Tibial nerve (tissue), 4 donors: Measurements from ENCODE around the gene MMD.

ENCODE experiments used
- EP300 ChIP-seq, 2 donors: sonication (generic); formaldehyde crosslinking; IDR thresholded peaks; one replicate each; pipeline ENCODE4 v1.6.1; 2017; ENCODE audit warnings: antibody characterized with exemption in 2 of 2, mild to moderate bottlenecking in 1 of 2
- POLR2A ChIP-seq, 2 donors: fragments of 450-650 bp; IDR thresholded peaks; one replicate each; pipeline ENCODE4 v1.6.1; 2017; ENCODE audit warnings: antibody characterized with exemption in 2 of 2, mild to moderate bottlenecking in 2 of 2, moderate library complexity in 2 of 2
- TF ChIP-seq, protein P1 (sequence below), 5 experiments: fragments of 200-600 bp in 3 of 5; fragments of 450-650 bp in 2 of 5; sonication (generic) in 3 of 5; IDR thresholded peaks; one replicate each; pipeline ENCODE4 v1.5.1; 2016 to 2019; ENCODE audit warnings: antibody characterized with exemption in 5 of 5, mild to moderate bottlenecking in 3 of 5, moderate library complexity in 2 of 5

DNA sequence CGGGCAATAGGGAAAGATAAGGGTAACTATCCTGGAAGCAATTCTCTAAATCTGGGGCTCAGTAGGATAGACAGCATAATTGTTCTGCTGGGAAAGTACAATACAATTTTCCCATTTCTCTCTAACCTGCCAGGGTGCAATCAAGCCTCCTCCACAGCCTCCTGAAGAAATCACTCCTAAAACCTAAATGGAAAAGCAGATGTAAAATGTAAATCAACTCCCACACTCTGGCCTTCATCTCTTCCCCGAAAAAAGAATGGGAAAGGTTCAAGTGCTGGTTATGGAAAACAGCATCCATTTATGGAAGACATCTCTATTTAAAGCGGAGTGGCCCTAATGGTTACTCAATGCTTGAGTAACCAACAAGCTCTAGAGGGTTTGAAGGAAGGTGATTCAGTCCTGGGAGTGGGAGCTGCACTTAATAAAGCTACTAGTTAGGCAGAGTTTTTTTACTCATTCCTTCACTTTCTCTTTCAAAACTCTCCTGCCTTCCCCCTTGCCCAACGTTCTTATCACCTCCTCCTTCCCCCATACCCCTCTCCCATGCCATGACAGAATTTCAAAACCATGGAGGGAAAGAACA, 5.1 kb downstream of the MMD start:
- TF ChIP-seq, protein P1, sequence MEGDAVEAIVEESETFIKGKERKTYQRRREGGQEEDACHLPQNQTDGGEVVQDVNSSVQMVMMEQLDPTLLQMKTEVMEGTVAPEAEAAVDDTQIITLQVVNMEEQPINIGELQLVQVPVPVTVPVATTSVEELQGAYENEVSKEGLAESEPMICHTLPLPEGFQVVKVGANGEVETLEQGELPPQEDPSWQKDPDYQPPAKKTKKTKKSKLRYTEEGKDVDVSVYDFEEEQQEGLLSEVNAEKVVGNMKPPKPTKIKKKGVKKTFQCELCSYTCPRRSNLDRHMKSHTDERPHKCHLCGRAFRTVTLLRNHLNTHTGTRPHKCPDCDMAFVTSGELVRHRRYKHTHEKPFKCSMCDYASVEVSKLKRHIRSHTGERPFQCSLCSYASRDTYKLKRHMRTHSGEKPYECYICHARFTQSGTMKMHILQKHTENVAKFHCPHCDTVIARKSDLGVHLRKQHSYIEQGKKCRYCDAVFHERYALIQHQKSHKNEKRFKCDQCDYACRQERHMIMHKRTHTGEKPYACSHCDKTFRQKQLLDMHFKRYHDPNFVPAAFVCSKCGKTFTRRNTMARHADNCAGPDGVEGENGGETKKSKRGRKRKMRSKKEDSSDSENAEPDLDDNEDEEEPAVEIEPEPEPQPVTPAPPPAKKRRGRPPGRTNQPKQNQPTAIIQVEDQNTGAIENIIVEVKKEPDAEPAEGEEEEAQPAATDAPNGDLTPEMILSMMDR (IDR thresholded peaks at IDR 0.05), result no peak
- TF ChIP-seq POLR2A (IDR thresholded peaks at IDR 0.05) (no peak), EP300 (IDR thresholded peaks at IDR 0.05) (no peak)
